WTC11 (cell line): ENCODE results near the gene OIT3.

Experiments used
- CTCF ChIP-seq: fragments of 200-600 bp; IDR thresholded peaks from 2 replicates; pipeline ENCODE4 v1.8.0; 2022; ENCODE audit warnings: antibody characterized with exemption
- TCF7 ChIP-seq: sonication (generic); formaldehyde crosslinking; IDR thresholded peaks from 2 replicates; pipeline ENCODE4 v1.8.0; 2022; ENCODE audit warnings: mild to moderate bottlenecking, low read depth, missing genetic modification reagents, moderate library complexity
- TP53 ChIP-seq: sonication (generic); formaldehyde crosslinking; IDR thresholded peaks from 2 replicates; pipeline ENCODE4 v1.8.1; 2023; ENCODE audit warnings: mild to moderate bottlenecking, missing genetic modification reagents

- no peak for TF ChIP-seq CTCF
- no peak for TF ChIP-seq TCF7 (CRISPR knock-in tag)
- TF ChIP-seq TP53 (CRISPR knock-in tag): no peak
Measured at GRCh38 chr10:72976886-72977285, 83.3 kb downstream of the OIT3 start.
